HG03469 (cell line): ENCODE results near the gene MATN1.

Experiments
- ATAC-seq: cut with Tn5 transposase; IDR thresholded peaks from one replicate; pipeline ENCODE4 v1.9.1; 2021; ENCODE audit warnings: mild to moderate bottlenecking, moderate library complexity, moderate number of reproducible peaks; ENCODE audit not compliant: unreplicated experiment

Gene MATN1

DNA sequence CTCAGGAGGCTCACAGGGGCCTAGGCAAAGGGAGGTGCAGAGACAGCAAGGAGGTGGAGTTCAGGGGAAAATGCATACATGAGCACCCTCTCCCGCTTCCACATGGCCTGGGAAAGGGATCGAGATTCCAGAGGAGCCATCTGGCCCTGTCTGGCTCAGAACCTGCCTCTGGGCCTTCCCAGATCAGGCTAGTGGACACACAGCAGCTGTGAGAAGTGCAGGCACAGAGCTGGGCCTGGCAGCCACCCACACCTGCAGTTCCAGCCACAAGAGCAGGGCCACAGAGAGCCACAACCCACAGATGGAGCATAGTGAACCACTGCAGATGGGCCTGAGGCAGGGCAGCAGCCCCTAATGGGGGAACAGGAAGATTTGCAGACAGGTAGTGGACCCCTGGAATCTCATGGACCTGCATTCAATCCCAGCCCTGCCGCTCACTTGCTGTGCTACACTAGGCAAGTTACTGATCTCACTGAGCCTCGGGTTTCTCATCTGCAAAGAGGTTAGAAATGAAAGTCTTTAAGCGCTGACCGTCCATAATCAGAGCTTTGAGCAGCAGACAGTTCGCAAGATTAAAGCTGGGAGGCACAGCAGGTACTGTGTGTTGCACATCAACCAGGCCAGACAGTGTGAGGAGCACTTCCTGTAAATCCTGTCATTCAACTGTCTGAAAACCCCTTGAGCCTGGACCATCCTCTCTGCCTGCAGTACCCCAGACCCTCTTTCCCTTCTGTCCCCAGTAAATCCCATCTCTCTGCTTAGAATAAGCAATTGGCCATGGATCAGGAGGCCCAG is 58.0 kb downstream of the MATN1 start:
- ATAC-seq = no peak

DNA sequence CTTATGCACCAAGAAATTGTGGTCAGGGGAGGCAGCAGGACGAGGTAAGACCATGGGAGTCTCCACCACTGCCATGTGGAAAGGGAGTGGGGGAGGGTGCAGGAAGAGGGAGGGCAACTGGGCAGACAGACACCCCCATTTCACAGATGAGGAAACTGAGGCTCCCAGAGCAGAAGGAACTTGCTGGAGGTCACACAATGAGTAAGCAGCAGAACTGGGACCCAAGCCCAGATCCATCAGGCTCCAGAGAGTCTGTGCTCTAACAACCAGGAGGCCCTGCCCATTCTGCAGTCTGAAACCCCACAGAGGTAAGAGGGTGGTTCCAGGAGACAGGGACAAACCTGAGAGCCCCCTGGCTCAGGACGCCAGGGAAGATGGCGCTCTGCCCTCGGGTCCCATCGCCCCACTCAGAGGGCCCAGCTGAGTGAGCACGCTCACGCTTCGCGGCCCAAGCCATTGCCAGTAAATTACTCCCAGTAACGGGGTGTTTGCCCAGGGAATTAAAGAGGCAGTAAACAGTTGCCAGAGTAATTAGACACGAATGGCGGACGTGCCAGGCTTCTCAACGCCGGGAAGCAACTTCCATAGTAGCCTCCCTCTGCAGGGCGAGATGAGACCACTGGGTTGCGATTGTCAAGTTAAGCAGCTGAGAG is 59.2 kb downstream of the MATN1 start:
- ATAC-seq = no peak

DNA sequence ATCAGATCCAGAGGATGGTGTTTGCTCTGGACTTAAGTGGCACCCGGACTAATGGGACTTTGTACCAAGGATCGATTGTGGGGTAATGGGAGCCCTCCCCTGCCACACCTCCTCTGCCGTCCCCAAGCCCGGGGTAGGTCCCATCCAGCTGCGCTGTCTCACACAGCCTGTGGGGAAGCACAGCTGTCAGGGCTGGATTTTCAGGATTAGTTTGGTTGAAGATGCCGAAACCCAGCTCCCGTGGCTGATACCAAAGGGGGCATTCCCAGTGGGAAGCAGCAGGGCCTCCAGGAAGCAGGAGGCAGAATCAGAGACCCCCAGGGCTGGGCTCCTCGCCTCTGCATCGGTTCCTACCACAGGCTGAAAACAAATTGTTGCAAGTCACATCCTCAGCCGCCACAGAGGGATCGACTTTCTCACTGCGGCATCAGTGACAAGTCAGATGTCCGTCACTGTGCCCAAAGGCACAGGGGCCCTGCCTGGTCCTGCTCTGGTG is 59.7 kb downstream of the MATN1 start:
- ATAC-seq = no peak

DNA sequence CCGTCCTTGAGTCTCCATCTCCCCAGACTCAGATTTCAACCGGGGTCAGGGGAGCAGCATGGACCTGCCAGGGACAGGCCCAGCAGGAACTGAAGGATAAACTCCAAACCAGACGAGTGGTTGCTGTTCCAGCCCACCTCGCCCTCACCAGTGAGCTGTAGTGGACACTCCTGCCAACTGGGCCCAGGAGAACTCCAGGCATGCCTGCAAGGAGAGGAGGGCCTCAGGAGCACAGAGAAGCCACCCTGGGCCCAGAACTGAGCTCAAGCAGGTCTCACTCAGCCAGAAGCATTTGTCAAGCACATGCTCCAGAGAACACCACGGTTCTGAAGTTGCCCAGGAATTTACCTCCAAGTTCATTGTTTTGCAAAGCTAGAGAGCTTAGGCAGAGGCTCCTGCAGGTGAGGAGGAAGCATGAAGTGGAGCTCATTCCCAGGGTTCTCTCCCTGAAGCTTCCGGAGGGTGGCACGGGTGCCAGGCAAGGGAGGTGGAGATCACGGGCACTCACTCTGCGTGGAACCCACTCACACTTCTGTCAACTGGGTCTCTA is 61.0 kb downstream of the MATN1 start:
- no peak for ATAC-seq

DNA sequence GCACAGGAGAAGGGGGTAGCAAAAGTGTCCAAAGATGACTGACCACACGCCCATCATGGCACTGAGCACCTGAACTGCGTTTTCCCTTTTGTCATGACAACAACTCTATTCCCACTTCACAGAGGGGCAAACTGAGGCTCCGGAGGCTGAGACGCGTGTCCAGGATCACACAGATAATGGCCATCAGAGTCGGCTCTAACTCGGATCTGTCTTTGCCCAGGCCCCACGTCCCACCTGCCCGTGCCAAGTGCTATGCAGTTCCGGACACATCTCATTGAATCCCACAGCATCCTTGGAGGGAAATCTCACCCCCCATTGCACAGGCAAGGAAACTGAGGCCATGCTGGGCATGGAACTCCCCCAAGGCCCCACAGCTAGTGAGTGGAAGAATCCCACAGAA is 62.1 kb downstream of the MATN1 start:
- no peak for ATAC-seq
